WTC11 (cell line): ENCODE results near the gene EVI2A. TPM values are rescaled to one million over a fixed set of nuclear protein-coding genes. Genes with fewer than 3 reads are reported as not detected.

Experiments
- ATAC-seq: fragments of 200-7000 bp; cut with Tn5 transposase; 2 replicates; pipeline ENCODE4 v1.10.0; 2021; ENCODE audit warnings: mild to moderate bottlenecking, moderate library complexity
- CTCF ChIA-PET: fragments of 300-600 bp; sonication (Branson Sonifier 250); formaldehyde crosslinking; loops from one replicate; lab custom pipeline; 2021; ENCODE audit warnings: antibody characterized with exemption; lab: Charles Lee
- POLR2A ChIA-PET: fragments of 350-600 bp; sonication (Branson Sonifier 250); formaldehyde crosslinking; loops from one replicate; lab custom pipeline; 2021; ENCODE audit warnings: antibody characterized with exemption; lab: Charles Lee
- DNase-seq: peaks from one replicate; pipeline ENCODE4 v3.0.0; 2021; ENCODE audit warnings: low spot score
- H3K27ac Mint-ChIP-seq: 2 replicates; pipeline ENCODE4 v1.8.0; 2021; ENCODE audit warnings: mixed read lengths
- H3K27me3 Mint-ChIP-seq: 2 replicates; pipeline ENCODE4 v1.8.0; 2021; ENCODE audit warnings: low read depth, mild to moderate bottlenecking, moderate library complexity, mixed read lengths
- H3K36me3 Mint-ChIP-seq: 2 replicates; pipeline ENCODE4 v1.8.0; 2021; ENCODE audit warnings: mixed read lengths
- H3K4me1 Mint-ChIP-seq: 2 replicates; pipeline ENCODE4 v1.8.0; 2022; ENCODE audit warnings: mixed read lengths
- H3K4me3 Mint-ChIP-seq: 2 replicates; pipeline ENCODE4 v1.8.0; 2021; ENCODE audit warnings: mild to moderate bottlenecking, moderate library complexity, mixed read lengths
- H3K9me3 Mint-ChIP-seq: 2 replicates; pipeline ENCODE4 v1.8.0; 2021; ENCODE audit warnings: mixed read lengths
- CBFB ChIP-seq: sonication (generic); formaldehyde crosslinking; IDR thresholded peaks from 2 replicates; pipeline ENCODE4 v1.8.1; 2022; ENCODE audit warnings: mild to moderate bottlenecking, low read depth, missing genetic modification reagents
- CREB1 ChIP-seq: sonication (generic); formaldehyde crosslinking; IDR thresholded peaks from 2 replicates; pipeline ENCODE4 v1.8.0; 2023; ENCODE audit warnings: mild to moderate bottlenecking, missing genetic modification reagents
- GABPB1 ChIP-seq: sonication (generic); formaldehyde crosslinking; IDR thresholded peaks from 2 replicates; pipeline ENCODE4 v1.8.1; 2023; ENCODE audit warnings: mild to moderate bottlenecking, missing genetic modification reagents
- JUN ChIP-seq: sonication (generic); formaldehyde crosslinking; IDR thresholded peaks from 2 replicates; pipeline ENCODE4 v1.8.0; 2023; ENCODE audit warnings: mild to moderate bottlenecking, missing genetic modification reagents
- NFYB ChIP-seq: sonication (generic); formaldehyde crosslinking; conservative IDR thresholded peaks from 2 replicates; pipeline ENCODE4 v1.8.0; 2022; ENCODE audit warnings: low read depth, missing genetic modification reagents
- NR3C1 ChIP-seq: sonication (generic); formaldehyde crosslinking; conservative IDR thresholded peaks from 2 replicates; pipeline ENCODE4 v1.8.1; 2023; ENCODE audit warnings: low read depth, mild to moderate bottlenecking, missing genetic modification reagents
- SOX15 ChIP-seq: fragments of 250-450 bp; sonication (Bioruptor Pico); IDR thresholded peaks from 2 replicates; pipeline ENCODE4 v1.9.0; 2021; ENCODE audit warnings: mild to moderate bottlenecking
- ZNF121 ChIP-seq: sonication (generic); formaldehyde crosslinking; IDR thresholded peaks from 2 replicates; pipeline ENCODE4 v1.8.0; 2023; ENCODE audit warnings: missing genetic modification reagents
- ZNF219 ChIP-seq: sonication (generic); formaldehyde crosslinking; IDR thresholded peaks from 2 replicates; pipeline ENCODE4 v1.8.0; 2023; ENCODE audit warnings: missing genetic modification reagents, mild to moderate bottlenecking, borderline replicate concordance
- ZNF416 ChIP-seq: fragments of 250-450 bp; sonication (Bioruptor Pico); IDR thresholded peaks from 2 replicates; pipeline ENCODE4 v1.9.0; 2021; ENCODE audit warnings: mild to moderate bottlenecking, inconsistent platforms
- total RNA-seq: library from RNA; stranded (reverse); gene quantifications from 3 replicates; pipeline ENCODE4 v1.2.3, GENCODE V29; 2021
- TF ChIP-seq, protein P1 (sequence below): sonication (generic); formaldehyde crosslinking; IDR thresholded peaks from 2 replicates; pipeline ENCODE4 v1.8.1; 2023; ENCODE audit warnings: mild to moderate bottlenecking, moderate library complexity, missing genetic modification reagents
- TF ChIP-seq, protein P2 (sequence below): sonication (generic); formaldehyde crosslinking; IDR thresholded peaks from 2 replicates; pipeline ENCODE4 v1.8.1; 2023; ENCODE audit warnings: mild to moderate bottlenecking, missing genetic modification reagents
- TF ChIP-seq, protein P3 (sequence below): sonication (generic); formaldehyde crosslinking; IDR thresholded peaks from 2 replicates; pipeline ENCODE4 v1.8.1; 2023; ENCODE audit warnings: mild to moderate bottlenecking, missing genetic modification reagents, moderate library complexity
- TF ChIP-seq, protein P4 (sequence below): sonication (generic); formaldehyde crosslinking; IDR thresholded peaks from 2 replicates; pipeline ENCODE4 v1.8.1; 2023; ENCODE audit warnings: mild to moderate bottlenecking, missing genetic modification reagents, borderline replicate concordance
- TF ChIP-seq, protein P5 (sequence below): fragments of 250-450 bp; sonication (Bioruptor Pico); IDR thresholded peaks from 2 replicates; pipeline ENCODE4 v1.9.0; 2021; ENCODE audit warnings: mild to moderate bottlenecking
- TF ChIP-seq, protein P6 (sequence below): fragments of 250-450 bp; sonication (Bioruptor Pico); IDR thresholded peaks from 2 replicates; pipeline ENCODE4 v1.8.0; 2021; ENCODE audit warnings: mild to moderate bottlenecking
- TF ChIP-seq, protein P7 (sequence below): sonication (generic); formaldehyde crosslinking; IDR thresholded peaks from 2 replicates; pipeline ENCODE4 v1.8.1; 2023; ENCODE audit warnings: mild to moderate bottlenecking, missing genetic modification reagents, moderate library complexity
- TF ChIP-seq, protein P8 (sequence below): fragments of 200-600 bp; IDR thresholded peaks from 2 replicates; pipeline ENCODE4 v1.8.0; 2022; ENCODE audit warnings: antibody characterized with exemption

The EVI2A gene
- total RNA-seq, 1 experiment from 2014 or later, result 0.15 TPM

DNA sequence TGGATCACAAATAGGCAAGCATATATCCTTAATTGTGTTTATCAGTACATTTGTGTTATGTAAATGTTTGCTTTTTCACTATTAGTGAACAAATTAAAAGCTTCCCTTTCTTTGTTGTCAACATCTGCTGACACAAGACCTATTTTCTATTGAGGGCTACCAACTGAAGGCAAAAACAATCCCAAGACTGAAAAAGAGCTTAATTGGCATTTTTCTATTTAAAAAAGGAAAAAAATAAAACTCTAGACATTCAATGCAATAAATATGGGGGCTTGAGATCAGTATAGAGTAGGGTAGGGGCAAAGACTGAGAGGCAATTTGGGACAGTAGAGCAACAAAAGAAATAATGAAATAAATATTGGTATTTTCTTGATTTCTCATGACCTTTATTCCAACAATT lies 48.6 kb downstream of the EVI2A start (continued):
- TF ChIP-seq, protein P1, sequence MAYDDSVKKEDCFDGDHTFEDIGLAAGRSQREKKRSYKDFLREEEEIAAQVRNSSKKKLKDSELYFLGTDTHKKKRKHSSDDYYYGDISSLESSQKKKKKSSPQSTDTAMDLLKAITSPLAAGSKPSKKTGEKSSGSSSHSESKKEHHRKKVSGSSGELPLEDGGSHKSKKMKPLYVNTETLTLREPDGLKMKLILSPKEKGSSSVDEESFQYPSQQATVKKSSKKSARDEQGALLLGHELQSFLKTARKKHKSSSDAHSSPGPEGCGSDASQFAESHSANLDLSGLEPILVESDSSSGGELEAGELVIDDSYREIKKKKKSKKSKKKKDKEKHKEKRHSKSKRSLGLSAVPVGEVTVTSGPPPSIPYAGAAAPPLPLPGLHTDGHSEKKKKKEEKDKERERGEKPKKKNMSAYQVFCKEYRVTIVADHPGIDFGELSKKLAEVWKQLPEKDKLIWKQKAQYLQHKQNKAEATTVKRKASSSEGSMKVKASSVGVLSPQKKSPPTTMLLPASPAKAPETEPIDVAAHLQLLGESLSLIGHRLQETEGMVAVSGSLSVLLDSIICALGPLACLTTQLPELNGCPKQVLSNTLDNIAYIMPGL (CRISPR knock-in tag), result no peak
- TF ChIP-seq JUN (CRISPR knock-in tag), result no peak
- TF ChIP-seq ZNF416 (CRISPR knock-in tag), result no peak
- no peak for TF ChIP-seq NR3C1

DNA sequence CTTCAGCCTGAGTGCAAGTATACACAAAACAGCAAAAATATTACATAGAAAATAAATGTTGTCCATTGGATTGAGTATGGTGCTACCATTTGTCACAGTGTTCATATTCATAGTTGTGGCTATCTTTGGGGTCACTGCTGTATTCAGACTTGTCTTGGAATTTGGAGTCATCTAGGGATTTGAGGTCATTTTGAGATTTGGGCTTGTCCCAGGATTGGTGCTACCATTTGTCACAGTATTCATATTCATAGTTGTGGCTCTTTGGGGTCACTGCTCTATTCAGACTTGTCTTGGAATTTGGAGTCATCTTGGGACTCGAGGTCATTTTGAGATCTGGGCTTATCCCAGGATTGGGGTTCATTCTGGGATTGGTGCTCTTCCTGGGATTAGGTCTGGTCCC lies 49.2 kb downstream of the EVI2A start:
- H3K27me3 Mint-ChIP-seq, result no peaks in the 10 kb centered on the region
- DNase-seq, result no peak
- H3K9me3 Mint-ChIP-seq, result no peaks in the 10 kb centered on the region
- ChIA-PET POLR2A (no interaction called here), CTCF (no interaction called here)
- H3K27ac Mint-ChIP-seq, result no peak overlapping the region
- peaks cover 11% of the 10 kb centered on the region for H3K4me1 Mint-ChIP-seq
- H3K36me3 Mint-ChIP-seq, result peaks cover 6% of the 10 kb centered on the region
- no peak for ATAC-seq
- no peak overlapping the region for H3K4me3 Mint-ChIP-seq
- TF ChIP-seq ZNF416 (CRISPR knock-in tag), result no peak
- TF ChIP-seq, protein P2, sequence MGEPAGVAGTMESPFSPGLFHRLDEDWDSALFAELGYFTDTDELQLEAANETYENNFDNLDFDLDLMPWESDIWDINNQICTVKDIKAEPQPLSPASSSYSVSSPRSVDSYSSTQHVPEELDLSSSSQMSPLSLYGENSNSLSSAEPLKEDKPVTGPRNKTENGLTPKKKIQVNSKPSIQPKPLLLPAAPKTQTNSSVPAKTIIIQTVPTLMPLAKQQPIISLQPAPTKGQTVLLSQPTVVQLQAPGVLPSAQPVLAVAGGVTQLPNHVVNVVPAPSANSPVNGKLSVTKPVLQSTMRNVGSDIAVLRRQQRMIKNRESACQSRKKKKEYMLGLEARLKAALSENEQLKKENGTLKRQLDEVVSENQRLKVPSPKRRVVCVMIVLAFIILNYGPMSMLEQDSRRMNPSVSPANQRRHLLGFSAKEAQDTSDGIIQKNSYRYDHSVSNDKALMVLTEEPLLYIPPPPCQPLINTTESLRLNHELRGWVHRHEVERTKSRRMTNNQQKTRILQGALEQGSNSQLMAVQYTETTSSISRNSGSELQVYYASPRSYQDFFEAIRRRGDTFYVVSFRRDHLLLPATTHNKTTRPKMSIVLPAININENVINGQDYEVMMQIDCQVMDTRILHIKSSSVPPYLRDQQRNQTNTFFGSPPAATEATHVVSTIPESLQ (CRISPR knock-in tag), result no peak
- no peak for TF ChIP-seq ZNF219 (CRISPR knock-in tag)
- TF ChIP-seq, protein P3, sequence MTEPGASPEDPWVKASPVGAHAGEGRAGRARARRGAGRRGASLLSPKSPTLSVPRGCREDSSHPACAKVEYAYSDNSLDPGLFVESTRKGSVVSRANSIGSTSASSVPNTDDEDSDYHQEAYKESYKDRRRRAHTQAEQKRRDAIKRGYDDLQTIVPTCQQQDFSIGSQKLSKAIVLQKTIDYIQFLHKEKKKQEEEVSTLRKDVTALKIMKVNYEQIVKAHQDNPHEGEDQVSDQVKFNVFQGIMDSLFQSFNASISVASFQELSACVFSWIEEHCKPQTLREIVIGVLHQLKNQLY (CRISPR knock-in tag), result no peak
- TF ChIP-seq SOX15 (CRISPR knock-in tag), result no peak
- TF ChIP-seq, protein P4, sequence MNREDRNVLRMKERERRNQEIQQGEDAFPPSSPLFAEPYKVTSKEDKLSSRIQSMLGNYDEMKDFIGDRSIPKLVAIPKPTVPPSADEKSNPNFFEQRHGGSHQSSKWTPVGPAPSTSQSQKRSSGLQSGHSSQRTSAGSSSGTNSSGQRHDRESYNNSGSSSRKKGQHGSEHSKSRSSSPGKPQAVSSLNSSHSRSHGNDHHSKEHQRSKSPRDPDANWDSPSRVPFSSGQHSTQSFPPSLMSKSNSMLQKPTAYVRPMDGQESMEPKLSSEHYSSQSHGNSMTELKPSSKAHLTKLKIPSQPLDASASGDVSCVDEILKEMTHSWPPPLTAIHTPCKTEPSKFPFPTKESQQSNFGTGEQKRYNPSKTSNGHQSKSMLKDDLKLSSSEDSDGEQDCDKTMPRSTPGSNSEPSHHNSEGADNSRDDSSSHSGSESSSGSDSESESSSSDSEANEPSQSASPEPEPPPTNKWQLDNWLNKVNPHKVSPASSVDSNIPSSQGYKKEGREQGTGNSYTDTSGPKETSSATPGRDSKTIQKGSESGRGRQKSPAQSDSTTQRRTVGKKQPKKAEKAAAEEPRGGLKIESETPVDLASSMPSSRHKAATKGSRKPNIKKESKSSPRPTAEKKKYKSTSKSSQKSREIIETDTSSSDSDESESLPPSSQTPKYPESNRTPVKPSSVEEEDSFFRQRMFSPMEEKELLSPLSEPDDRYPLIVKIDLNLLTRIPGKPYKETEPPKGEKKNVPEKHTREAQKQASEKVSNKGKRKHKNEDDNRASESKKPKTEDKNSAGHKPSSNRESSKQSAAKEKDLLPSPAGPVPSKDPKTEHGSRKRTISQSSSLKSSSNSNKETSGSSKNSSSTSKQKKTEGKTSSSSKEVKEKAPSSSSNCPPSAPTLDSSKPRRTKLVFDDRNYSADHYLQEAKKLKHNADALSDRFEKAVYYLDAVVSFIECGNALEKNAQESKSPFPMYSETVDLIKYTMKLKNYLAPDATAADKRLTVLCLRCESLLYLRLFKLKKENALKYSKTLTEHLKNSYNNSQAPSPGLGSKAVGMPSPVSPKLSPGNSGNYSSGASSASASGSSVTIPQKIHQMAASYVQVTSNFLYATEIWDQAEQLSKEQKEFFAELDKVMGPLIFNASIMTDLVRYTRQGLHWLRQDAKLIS, result no peak
- no peak for TF ChIP-seq NFYB (CRISPR knock-in tag)
- TF ChIP-seq, protein P5, sequence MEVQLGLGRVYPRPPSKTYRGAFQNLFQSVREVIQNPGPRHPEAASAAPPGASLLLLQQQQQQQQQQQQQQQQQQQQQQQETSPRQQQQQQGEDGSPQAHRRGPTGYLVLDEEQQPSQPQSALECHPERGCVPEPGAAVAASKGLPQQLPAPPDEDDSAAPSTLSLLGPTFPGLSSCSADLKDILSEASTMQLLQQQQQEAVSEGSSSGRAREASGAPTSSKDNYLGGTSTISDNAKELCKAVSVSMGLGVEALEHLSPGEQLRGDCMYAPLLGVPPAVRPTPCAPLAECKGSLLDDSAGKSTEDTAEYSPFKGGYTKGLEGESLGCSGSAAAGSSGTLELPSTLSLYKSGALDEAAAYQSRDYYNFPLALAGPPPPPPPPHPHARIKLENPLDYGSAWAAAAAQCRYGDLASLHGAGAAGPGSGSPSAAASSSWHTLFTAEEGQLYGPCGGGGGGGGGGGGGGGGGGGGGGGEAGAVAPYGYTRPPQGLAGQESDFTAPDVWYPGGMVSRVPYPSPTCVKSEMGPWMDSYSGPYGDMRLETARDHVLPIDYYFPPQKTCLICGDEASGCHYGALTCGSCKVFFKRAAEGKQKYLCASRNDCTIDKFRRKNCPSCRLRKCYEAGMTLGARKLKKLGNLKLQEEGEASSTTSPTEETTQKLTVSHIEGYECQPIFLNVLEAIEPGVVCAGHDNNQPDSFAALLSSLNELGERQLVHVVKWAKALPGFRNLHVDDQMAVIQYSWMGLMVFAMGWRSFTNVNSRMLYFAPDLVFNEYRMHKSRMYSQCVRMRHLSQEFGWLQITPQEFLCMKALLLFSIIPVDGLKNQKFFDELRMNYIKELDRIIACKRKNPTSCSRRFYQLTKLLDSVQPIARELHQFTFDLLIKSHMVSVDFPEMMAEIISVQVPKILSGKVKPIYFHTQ (CRISPR knock-in tag), result no peak
- TF ChIP-seq NR3C1, result no peak
- TF ChIP-seq ZNF121 (CRISPR knock-in tag), result no peak
- TF ChIP-seq, protein P6, sequence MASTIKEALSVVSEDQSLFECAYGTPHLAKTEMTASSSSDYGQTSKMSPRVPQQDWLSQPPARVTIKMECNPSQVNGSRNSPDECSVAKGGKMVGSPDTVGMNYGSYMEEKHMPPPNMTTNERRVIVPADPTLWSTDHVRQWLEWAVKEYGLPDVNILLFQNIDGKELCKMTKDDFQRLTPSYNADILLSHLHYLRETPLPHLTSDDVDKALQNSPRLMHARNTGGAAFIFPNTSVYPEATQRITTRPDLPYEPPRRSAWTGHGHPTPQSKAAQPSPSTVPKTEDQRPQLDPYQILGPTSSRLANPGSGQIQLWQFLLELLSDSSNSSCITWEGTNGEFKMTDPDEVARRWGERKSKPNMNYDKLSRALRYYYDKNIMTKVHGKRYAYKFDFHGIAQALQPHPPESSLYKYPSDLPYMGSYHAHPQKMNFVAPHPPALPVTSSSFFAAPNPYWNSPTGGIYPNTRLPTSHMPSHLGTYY (CRISPR knock-in tag), result no peak
- TF ChIP-seq, protein P7, sequence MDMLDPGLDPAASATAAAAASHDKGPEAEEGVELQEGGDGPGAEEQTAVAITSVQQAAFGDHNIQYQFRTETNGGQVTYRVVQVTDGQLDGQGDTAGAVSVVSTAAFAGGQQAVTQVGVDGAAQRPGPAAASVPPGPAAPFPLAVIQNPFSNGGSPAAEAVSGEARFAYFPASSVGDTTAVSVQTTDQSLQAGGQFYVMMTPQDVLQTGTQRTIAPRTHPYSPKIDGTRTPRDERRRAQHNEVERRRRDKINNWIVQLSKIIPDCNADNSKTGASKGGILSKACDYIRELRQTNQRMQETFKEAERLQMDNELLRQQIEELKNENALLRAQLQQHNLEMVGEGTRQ (CRISPR knock-in tag), result no peak
- no peak for TF ChIP-seq CBFB (CRISPR knock-in tag)
- TF ChIP-seq, protein P8, sequence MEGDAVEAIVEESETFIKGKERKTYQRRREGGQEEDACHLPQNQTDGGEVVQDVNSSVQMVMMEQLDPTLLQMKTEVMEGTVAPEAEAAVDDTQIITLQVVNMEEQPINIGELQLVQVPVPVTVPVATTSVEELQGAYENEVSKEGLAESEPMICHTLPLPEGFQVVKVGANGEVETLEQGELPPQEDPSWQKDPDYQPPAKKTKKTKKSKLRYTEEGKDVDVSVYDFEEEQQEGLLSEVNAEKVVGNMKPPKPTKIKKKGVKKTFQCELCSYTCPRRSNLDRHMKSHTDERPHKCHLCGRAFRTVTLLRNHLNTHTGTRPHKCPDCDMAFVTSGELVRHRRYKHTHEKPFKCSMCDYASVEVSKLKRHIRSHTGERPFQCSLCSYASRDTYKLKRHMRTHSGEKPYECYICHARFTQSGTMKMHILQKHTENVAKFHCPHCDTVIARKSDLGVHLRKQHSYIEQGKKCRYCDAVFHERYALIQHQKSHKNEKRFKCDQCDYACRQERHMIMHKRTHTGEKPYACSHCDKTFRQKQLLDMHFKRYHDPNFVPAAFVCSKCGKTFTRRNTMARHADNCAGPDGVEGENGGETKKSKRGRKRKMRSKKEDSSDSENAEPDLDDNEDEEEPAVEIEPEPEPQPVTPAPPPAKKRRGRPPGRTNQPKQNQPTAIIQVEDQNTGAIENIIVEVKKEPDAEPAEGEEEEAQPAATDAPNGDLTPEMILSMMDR, result no peak
- TF ChIP-seq GABPB1 (CRISPR knock-in tag), result no peak
- TF ChIP-seq CREB1, result no peak
